GM21737 (cell line): ENCODE results near the gene TP73.

Source experiments
- ATAC-seq: cut with Tn5 transposase; IDR thresholded peaks from one replicate; pipeline ENCODE4 v1.9.1; 2021; ENCODE audit warnings: mild to moderate bottlenecking, moderate library complexity; ENCODE audit not compliant: unreplicated experiment

The TP73 gene

DNA sequence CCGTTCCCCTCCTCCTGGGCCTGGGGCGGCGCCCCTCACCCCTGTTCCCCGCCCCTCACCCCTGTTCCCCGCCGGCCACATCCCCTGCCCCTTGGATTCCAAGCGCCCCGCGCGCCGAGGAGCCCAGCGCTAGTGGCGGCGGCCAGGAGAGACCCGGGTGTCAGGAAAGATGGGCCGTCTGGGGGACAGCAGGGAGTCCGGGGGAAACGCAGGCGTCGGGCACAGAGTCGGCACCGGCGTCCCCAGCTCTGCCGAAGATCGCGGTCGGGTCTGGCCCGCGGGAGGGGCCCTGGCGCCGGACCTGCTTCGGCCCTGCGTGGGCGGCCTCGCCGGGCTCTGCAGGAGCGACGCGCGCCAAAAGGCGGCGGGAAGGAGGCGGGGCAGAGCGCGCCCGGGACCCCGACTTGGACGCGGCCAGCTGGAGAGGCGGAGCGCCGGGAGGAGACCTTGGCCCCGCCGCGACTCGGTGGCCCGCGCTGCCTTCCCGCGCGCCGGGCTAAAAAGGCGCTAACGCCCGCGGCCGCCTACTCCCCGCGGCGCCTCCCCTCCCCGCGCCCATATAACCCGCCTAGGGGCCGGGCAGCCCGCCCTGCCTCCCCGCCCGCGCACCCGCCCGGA is at the start of gene TP73:
TP73 (plus strand) TSS at position 587 of the 618 bp plus-strand sequence. CDS start 29,850 bp downstream, outside the sequence.
- ATAC-seq = no peak

DNA sequence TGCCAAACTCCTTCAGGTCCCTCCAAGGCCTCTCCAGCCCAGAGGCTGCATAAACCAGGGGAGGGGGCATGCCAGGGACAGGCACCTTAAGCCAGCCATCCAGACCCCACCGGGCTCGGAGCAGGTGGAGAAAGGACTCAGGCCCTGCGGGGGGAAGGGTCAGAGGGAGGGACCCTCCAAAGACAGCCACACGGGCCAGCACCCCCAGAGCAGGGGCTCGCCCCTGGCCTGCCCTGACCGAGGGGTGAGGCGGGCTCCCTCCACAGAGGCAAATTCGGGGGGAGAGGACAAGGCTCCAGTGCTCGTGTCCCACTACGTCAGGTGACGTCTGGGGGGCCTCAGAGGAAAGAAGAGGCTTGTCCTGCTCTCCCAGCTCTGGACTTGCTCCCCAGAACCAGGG is 49.2 kb upstream of the TP73 start:
- no peak for ATAC-seq

DNA sequence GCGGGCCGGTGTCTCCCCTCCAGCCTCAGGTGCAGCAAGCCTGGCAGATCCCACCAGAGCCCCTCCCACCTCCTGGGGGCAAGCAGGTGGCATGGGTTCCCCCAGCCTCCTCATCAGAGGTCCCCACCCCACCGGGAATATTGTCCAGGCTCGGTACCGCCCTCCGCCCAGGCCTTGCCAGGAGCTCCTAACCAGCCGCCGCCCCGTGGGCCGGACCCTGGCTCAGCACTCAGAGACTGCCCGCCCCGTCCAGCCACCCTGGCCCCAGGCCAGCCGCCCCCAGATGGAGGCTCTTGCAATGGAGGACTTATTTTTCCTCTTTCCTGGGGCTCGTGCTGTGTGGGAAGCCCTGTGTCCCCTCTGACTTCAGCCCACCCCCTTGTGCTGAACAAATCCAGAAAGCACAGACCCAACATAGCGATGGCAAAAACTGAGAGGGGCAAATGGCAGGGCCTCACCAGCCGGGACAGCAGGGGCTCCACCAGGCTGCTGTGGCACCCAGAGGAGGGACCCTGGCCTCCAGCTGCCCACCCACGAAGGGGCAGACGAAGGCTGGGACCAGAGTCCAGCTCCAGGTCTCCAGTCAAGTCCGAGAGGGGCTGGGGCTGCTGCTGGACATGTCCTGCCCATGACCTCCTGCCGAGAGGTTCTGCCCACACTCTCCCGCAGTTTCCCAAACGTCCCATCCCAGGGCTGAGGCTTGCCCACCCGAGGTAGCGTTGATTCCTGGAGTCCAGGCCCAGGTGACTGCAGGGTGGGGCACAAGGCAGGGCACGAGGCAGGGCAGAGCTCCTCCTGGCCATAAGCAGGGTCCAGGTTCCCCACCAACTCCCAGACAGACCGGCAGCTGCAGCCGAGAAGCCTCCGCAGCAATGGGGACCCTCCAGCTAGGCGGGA is 48.5 kb upstream of the TP73 start:
- ATAC-seq = no peak

- ATAC-seq = no peak
Measured at GRCh38 chr1:3604468-3604974, 47.8 kb upstream of the TP73 start.

- ATAC-seq = no peak
Measured at GRCh38 chr1:3604997-3605823, 47.1 kb upstream of the TP73 start.

- no peak for ATAC-seq
Measured at GRCh38 chr1:3606779-3607702, 45.3 kb upstream of the TP73 start.

- ATAC-seq = no peak
Measured at GRCh38 chr1:3607703-3608065, 44.6 kb upstream of the TP73 start.

GRCh38 chr1:3608154-3608553 is 44.2 kb upstream of the TP73 start:
- no peak for ATAC-seq

DNA sequence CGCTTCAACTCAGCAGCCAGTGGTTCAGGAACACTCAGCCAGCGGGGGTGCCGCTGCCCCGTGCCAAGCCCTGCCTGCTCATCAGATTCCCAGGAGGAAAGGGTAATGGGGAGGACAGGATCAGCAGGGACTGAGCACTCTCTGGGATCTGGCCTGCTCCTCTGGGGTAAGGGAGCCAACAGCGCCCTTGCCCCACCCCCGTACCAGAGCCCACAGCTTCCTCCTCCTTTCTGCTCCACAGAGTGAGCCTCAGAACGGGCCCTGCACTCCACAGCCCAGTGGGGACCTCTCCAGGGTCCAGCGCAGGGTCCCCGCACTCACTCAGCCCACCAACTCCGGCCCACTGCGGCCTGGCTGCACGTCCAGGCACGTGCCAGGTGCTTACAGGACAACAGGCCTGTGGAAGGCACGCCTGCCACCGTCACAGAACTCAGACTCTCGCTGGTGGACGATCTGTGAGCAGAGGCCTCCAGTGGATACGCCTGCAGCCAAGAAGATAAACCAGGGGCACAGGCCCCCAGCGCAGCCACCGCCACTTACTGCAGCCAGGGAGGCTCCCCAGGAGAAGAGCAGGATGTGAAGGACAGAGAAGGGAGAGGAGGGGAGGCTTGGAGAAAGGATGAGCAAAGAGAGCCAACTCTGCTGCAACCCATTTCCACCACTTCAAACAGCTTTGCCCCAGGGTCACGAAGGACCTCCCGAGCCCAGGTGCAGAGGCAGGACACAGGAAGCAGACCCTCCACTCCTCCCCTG is 43.1 kb upstream of the TP73 start:
- ATAC-seq = no peak

- ATAC-seq = no peak
Measured at GRCh38 chr1:3609769-3610526, 42.4 kb upstream of the TP73 start.

DNA sequence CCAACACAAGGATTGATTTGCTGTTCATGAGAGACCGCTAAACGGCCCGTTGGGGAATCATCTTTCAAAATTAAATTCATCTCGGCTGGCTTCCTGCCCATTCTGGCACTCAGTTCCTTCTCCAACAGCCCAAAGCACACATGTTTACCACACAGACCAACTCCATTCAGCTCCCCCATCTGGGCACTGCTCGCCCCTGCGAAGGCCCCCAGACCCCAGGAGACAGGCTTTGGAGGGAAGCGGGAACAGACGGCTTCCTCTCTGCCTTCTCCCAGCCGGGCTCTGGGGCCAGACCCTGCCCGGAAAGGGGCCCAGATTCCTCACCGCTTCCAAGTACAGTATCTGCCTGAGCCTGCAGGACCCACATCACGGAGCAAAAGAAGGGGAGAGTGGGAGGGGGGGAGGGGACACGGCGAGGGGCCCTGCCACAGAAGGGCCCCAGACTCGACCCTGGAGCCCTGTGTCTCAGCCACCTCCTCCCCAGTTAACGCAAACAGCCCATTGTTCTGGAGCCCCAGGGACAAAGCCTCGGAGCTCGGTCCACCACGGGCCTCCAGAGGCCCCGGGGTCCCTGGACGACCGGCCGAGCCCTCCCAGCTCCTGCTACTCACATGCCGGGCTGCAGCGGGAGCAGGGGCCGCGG is 41.7 kb upstream of the TP73 start:
- ATAC-seq = no peak

DNA sequence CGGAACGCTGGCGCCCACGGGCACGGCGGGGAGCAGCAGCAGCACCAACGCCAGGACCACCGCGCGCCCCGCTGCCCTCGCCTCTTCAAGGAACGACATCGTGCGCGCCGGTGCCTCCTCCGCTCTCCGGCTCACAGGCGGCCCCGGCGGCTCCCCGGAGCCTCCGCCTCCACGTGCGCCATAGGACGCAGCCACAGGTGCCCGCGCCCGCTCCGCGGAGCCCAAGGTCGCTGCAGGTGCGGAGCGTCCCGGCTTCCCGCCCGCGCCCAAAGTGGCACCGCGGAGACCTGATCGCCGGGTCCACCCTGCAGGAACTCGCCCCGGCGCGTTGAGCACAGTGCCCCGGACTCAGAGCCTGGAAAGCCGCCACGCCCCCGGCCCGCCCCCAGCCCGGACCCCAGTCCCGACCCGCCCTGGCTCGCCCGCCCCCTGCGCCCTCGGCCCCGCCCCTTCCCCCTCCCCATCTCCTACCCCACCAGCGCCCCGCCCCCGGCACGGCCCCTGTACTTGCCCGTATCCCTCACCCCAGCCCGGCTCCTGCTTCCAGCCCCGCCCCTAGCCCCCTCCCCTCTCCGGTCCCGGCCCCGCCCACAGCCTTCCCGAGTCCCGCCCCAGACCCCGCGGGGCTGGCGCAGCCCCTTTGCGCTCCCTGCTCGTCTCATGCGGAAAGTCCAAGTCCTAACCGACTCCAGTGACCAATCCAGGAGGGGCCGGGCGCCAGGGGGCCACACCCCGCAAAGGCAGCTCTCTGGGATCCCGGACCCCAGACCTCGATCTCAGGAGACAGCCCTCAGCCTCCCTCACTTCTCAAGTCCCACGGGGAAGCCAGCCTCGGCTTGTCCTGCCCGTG is 40.9 kb upstream of the TP73 start, which contains the start of gene MEGF6:
MEGF6 (minus strand) TSS at position 339 of the 850 bp plus-strand sequence; CDS start at position 99, 240 bp downstream.
- no peak for ATAC-seq

- no peak for ATAC-seq
Measured at GRCh38 chr1:3612123-3612522, 40.2 kb upstream of the TP73 start.

GRCh38 chr1:3614755-3615742 is 37.3 kb upstream of the TP73 start:
- no peak for ATAC-seq

GRCh38 chr1:3616861-3617260 is 35.5 kb upstream of the TP73 start:
- ATAC-seq = no peak

- no peak for ATAC-seq
Measured at GRCh38 chr1:3617806-3618345, 34.4 kb upstream of the TP73 start.
